Astrocyte of the cerebellum (primary cell): ENCODE results near the gene HIPK1.

Experiments used
- DNase-seq: peaks from one replicate; pipeline ENCODE4 v3.0.0-alpha.2; 2011; ENCODE audit warnings: low read depth
- H3K4me3 ChIP-seq: 2 replicates; pipeline ENCODE4 v1.5.1; 2011; ENCODE audit warnings: mild to moderate bottlenecking, low read depth, low read length, moderate library complexity
- in situ Hi-C: cut with HindIII; loops from 2 replicates; pipeline ENCODE4 v1.10.0; 2017; ENCODE audit warnings: low sequenced_read_pairs
- TF ChIP-seq, protein P1 (sequence below): IDR thresholded peaks from 2 replicates; pipeline ENCODE4 v1.5.1; 2012; ENCODE audit warnings: low read length, low read depth, moderate library complexity, mild to moderate bottlenecking; ENCODE audit errors: missing control alignments

HIPK1 gene

DNA sequence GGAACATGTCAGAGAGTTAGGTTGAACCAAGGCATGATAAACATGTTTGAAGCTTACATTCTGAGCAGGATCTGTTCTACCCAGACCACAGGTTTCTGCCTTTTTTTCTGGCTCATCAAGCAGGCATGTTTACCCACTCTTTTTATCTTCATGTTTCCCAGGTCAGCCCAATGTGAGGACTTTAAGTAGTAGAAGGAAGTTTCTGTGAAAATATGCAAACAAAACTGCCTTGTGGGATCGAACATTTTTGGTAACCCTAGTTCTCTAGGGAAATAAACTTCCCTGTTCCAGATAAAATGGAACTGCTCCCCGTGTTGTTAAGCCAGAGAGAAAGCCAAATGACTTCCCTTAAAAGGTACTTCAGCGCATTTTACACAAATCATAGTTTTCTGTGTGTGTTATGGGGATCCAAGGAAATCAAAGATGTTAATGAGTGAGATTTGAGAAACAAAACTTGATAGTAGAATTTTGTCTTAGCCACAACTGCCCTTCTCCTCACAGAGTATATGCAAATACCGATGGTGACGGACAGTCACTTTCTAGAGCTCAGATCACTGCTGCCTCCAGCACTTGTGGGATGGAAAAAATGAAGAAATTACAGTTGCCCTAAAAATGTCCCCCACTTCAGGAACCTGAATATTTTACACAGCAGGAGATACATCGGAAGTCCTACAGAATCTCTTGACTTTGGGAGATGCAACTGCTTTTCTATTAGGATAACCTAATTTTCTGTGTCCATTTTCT, 765 bp upstream of the HIPK1 start:
- peak overlapping the region; percentile 96 for H3K4me3 ChIP-seq
- in situ Hi-C loops, result no loop called here
- no peak for DNase-seq
- TF ChIP-seq, protein P1, sequence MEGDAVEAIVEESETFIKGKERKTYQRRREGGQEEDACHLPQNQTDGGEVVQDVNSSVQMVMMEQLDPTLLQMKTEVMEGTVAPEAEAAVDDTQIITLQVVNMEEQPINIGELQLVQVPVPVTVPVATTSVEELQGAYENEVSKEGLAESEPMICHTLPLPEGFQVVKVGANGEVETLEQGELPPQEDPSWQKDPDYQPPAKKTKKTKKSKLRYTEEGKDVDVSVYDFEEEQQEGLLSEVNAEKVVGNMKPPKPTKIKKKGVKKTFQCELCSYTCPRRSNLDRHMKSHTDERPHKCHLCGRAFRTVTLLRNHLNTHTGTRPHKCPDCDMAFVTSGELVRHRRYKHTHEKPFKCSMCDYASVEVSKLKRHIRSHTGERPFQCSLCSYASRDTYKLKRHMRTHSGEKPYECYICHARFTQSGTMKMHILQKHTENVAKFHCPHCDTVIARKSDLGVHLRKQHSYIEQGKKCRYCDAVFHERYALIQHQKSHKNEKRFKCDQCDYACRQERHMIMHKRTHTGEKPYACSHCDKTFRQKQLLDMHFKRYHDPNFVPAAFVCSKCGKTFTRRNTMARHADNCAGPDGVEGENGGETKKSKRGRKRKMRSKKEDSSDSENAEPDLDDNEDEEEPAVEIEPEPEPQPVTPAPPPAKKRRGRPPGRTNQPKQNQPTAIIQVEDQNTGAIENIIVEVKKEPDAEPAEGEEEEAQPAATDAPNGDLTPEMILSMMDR, result no peak

DNA sequence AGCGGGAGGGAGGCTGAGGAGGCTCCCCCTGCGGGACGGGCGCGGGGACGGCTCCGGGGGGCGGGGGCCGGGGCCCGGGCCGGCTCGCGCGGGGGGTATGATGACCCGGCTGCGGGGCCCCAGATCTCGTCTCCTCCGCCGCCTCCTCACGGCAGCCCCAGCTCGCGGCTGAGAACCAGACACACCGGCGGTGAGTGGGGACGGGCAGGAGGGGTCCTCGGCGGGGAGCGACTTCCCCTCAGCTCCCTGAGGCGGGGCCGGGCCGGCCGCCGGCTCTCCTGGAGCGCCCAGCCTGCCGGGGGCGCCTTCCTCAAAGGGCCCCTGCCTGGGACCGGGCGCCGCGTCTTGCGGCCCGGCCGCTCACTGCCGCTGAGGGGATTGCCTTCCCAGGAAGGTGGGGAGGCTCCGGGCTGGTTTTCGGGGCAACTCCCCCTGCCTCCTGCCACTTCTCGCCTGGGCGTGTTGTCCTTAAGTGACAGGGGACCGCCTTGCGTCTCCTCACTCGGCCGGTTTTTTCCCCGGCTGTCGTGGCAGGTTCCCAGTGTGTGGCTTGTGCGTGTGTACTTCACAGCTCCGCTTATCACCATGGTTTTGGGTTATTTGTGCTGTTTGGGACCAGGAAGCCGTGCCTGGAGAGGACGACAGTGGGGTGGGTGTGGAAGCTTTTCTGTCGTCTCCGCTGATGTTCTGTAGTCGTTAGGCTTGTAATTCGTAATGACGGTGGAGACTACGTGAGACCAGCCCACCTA, 800 bp downstream of the HIPK1 start:
- no peak for DNase-seq
- in situ Hi-C loops, result no loop called here
- H3K4me3 ChIP-seq, result peak overlapping the region; percentile 96
- TF ChIP-seq, protein P1, result no peak

DNA sequence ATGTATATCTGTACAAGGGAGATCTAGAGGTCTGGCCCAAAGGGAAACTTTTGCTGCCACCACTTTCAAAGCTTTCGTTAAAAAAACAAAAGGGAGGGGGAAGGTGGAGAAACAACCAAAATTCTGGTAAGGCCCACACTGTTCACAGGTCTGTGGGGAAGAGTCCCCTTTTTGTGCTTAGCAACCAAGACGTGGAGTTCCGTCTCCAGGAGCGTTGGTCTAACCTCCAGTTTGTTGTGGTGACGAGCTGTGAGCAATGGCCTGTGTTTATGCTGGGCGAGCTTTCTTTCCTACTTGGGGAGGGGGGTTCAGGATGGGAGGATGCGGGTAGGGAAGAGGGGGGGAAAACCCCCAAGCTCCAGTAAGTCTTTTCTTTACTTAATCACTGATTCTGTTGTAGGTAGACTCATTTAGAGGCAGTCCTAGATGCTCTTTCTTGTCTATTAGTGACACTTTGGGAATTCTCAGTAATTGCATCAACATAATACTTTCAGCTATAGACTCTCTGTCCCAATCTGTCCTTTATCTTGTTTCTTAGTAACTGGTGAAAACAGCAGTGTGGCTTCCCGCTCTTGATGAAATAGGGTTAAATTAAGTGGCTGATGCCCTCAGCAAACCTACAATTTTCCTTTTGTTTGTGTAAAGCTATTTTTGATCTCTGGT, 1.5 kb downstream of the HIPK1 start:
- H3K4me3 ChIP-seq, result peak overlapping the region; percentile 96
- DNase-seq, result peak; percentile 40
- in situ Hi-C loops, result no loop called here
- TF ChIP-seq, protein P1, result no peak

DNA sequence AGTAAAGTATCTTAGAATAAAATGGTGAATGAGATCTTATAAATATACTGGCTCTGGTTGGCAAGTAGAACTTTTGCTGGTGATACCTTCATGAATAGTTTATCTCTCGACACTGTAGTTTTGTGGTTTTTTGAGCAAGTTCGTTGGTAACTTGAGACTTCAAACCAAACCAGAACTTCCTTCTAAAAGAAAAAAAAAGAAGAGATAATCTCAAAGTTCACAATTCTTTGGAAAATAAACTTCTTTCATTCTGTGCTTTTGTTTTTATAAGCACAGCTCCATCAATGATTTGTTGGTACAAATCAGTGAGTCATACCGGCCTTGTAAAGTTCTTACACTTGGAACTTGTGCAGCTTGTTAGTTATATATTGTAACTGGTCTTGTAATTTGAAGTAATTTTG, 2.3 kb downstream of the HIPK1 start:
- in situ Hi-C loops, result no loop called here
- H3K4me3 ChIP-seq, result peak overlapping the region; percentile 96
- peak; percentile 38 for DNase-seq

DNA sequence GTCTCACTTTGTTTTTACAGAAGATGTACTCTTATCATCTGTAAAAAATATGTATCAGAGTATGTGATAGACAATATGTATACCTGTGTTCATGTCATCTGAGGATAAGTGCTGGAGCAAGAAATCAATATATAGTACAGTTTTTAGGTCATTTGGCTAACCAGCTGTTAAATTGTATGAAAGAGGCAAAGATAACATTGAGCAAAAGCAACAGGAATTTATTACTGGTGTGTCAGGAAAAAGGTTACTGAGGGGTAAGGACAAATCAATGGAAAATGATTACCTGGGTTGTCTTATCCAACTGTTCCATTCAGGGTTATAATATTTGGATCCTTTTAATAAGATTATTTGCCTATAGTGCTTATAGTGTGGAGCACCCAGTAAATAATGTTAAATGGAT, 4.9 kb downstream of the HIPK1 start:
- TF ChIP-seq, protein P1, result no peak
- no peak for DNase-seq
- in situ Hi-C loops, result no loop called here
- H3K4me3 ChIP-seq, result no peak overlapping the region

More for the DNA sequence above, 2.3 kb downstream of the HIPK1 start:
- TF ChIP-seq, protein P1, result no peak

DNA sequence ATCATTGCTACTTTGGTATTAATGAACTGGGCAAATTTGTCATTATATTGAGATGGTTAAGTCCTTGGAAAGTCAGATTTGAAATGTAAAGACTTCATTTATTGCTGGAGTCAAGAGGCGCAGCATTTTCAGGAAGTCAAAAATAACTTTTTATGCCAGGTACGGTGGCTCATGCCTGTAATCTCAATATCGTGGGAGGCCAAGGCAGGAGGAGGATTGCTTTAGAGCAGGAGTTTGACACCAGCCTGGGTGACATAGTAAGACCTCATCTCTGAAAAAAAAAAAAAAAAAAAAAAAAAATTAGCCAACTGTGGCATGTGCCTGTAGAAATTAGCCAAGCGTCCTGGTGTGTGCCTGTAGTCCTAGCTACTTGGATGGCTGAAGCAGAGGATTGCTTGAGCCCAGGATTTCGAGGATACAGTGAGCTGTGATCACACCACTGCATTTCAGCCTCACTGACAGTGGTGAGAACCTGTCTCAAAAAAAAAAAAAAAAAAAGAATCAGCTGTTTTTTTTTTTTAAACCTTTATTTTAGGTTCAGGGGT, 5.5 kb downstream of the HIPK1 start:
- DNase-seq, result no peak
- TF ChIP-seq, protein P1, result no peak
- no peak overlapping the region for H3K4me3 ChIP-seq
- in situ Hi-C loops, result no loop called here
